ENCODE measurements around the gene SPPL2A.
"Not testable (repeated sequence)": the region's sequence is repeated elsewhere in the genome, so short reads cannot be mapped to it uniquely, and the experiment has no call there.

The SPPL2A gene

GRCh38 chr15:50773389-50773788 lies 7.9 kb upstream of the SPPL2A start:
- no peak for DNase-seq (ENCODE audit: low read depth in 3 of 3, low spot score in 1 of 3)

DNA sequence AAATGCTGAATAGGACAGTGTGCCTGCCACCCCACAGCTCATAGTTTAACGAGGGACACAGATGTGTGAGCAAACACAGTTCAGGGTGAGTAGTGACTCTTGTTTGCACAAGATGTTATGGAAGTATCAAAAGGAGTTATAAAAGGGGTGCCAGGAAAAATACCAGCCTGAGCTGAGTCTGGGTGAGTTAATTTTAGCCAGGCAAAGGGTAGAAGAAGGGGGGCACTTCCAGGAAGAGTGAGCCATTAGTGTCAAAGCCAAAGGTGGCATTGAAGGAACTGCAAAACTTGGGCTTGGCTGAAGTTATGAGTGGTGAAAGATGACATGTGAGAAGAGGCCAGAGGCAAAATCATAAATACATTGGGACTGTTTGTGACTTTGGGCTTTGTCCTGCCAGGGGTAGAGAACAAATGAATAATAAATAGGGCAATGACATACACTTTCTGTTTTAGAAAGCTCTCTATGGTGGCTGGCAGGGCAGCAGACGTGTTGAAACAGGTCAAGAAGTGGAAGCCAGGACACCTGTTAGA lies 1.9 kb upstream of the SPPL2A start:
- no peak for DNase-seq (ENCODE audit: low read depth in 3 of 3, low spot score in 1 of 3)

DNA sequence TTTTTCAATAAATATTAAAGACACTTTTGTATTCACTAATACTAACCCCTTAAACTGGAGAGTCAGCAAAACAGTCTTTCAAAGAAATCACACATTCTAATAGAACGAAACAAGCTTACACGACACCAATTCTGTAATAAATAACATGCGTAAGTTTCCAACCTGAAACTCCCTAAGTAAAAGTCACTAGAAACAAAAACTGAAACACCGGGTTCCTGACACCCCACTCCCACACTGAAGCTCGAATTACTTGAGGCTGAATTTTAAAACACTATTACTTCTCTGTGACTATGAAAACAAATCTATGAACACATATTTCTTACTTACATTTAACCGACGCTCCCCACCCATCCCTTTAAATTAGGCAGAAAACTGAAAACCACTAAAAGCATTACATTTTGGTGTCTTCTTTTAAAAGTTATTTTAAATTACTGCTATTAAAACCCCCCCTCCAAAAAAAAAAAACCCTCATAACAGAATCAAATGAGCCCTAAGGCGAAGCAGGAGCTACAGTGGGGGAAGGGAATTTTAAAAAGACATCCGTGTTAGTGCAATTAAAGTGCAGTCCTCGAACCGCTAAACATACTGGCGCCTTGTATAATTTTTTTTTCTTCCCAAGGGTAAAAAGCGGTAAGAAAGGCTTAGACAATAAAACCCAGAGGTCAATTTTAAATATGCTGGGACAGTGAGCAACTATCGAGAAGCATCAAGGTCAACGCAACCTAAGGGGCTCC lies 878 bp downstream of the SPPL2A start:
- no peak for DNase-seq (ENCODE audit: low read depth in 3 of 3, low spot score in 1 of 3)

DNA sequence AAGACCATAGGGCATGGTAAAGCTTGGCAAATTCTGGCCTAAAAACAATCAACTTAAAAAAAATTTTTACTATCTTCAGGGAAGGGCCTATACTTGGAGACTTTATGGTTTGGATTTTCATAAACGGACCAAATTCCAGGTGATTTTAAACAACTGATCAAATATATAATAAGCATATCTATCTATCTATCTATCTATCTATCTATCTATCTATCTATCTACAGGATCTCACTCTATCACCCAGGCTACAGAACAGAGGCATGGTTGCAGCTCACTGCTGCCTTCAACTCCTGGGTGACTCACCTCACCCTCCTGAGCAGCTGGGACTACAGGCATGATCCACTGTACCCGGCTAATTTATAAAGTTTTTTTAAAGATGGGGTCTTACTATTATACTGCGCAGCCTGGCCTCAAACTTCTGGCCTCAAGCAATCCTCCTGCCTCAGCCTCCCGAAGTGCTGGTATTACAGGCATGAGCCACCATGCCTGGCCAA lies 6.7 kb downstream of the SPPL2A start:
- DNase-seq (ENCODE audit: low read depth in 3 of 3, low spot score in 1 of 3), result no peak

GRCh38 chr15:50753463-50753862 lies 12.0 kb downstream of the SPPL2A start:
- DNase-seq (ENCODE audit: low read depth in 3 of 3, low spot score in 1 of 3), result no peak

DNA sequence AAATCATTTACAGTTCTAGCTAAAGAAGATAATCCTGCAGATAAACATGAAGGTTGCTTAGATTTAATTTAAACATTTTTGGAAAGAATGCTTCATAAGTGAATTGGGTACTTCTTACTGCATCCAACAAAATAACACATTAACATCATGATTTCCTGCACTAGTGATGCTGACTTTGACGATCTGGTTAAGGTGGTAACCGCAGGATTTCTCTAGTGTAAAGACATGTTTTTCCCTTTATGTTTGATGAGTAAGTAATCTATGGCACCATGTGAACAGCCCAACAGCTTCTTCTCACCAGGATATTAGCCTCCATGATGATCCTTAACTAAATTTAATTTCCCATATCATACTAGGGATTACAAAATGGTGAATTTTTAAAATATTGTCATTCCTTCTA lies 14.1 kb downstream of the SPPL2A start:
- DNase-seq (ENCODE audit: low read depth in 3 of 3, low spot score in 1 of 3), result no peak

DNA sequence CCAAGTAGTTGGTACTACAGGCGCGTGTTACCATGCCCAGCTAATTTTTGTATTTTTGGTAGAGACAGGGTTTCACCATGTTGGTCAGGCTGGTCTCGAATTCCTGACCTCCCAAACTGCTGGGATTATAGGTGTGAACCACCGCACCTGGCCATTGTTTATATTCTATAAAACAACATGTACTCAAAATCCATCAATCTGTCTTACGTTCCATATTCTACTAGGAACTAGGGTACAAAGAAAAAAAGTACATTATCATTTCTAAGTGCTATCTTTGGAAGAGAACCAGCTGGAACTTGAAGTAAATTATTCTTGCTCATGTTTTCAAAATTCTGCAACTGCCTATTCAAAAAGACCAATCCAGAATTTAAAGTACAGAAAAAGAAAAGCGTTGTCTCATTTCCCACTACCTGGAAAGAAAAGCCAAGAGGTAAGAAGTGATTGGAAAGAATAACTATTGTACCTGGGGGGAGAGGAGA lies 15.2 kb downstream of the SPPL2A start:
- DNase-seq (ENCODE audit: low read depth in 3 of 3, low spot score in 1 of 3), result no peak

- no peak for DNase-seq (ENCODE audit: low read depth in 3 of 3, low spot score in 1 of 3)
Observed at GRCh38 chr15:50747523-50747922, 18.0 kb downstream of the SPPL2A start.

DNA sequence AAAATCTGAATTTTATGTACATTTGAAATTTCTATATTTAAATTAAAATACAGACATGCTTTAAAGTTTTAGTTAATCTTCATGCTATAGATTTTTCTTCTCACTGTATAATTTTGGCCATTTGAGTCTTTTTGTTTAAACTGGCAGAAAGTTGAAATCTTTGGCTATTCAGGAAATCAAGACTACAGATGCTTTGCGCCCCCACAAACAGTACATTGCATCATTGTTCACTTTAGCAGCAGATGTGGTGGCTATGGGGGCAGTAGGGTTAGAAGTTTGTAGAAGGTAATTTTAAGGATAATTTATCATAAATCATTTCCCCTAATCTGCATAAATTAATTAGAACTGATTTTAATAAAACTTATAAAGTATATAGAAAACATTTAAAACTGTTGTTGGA lies 20.9 kb downstream of the SPPL2A start:
- no peak for DNase-seq (ENCODE audit: low read depth in 3 of 3, low spot score in 1 of 3)

- no peak for DNase-seq (ENCODE audit: low read depth in 3 of 3, low spot score in 1 of 3)
Observed at GRCh38 chr15:50740955-50741354, 24.6 kb downstream of the SPPL2A start.

DNA sequence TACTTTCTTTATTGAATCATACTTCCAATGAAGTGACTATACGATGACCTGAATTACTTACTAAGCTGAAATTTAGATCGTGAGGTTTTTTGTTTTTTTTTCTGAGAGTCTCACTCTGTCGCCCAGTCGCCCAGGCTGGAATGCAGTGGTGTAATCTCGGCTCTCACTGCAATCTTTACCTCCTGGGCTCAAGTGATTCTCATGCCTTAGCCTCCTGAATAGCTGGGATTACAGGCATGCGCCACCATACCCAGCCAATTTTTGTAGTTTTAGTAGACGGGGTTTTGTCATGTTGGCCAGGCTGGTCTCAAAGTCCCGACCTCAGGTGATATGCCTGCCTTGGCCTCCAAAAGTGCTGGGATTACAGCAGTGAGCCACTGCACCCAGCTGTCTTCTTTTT lies 28.7 kb downstream of the SPPL2A start:
- DNase-seq (ENCODE audit: low read depth in 3 of 3, low spot score in 1 of 3), result no peak

DNA sequence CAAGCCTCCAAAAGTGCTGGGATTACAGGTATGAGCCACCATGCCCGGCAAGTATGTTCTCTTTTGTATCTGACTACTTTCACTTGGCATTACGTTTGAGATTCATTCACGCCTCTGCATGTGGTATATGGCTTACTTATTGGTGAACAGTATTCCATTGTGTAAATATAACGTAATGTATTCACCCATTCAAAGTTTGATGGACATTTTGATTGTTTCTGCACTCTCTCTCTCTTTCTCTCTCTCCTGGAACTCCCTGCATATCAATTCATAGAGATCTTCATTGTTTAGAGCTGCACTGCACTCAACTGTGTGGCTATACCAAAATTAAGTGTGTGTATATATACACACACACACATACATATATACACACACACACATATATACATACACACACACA lies 30.4 kb downstream of the SPPL2A start:
- DNase-seq (ENCODE audit: low read depth in 3 of 3, low spot score in 1 of 3), result no peak

GRCh38 chr15:50726315-50726714 lies 39.2 kb downstream of the SPPL2A start:
- DNase-seq (ENCODE audit: low read depth in 3 of 3, low spot score in 1 of 3), result no peak

GRCh38 chr15:50718700-50719125 lies 46.8 kb downstream of the SPPL2A start:
- no peak for DNase-seq (ENCODE audit: low read depth in 3 of 3, low spot score in 1 of 3)

DNA sequence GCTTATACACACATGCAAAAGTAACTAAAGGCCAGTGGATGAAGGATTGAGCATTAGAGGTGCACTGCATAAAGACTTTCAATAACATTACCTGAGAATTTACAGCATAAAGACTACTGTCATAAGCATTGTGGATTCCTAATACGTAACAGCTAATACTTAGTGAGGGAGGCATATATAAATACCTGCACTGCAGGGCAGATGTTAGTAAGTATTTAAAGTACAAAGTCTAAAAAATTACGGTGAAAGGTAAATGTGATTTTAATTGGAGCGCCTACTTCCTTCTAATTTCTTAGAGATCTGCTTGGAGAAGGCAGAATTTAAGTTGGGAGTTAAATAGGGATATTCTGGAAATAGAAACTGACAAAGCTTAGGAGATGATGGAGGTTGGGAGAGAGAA lies 53.5 kb downstream of the SPPL2A start:
- no peak for DNase-seq (ENCODE audit: low read depth in 3 of 3, low spot score in 1 of 3)

- no peak for DNase-seq (ENCODE audit: low read depth in 3 of 3, low spot score in 1 of 3)
Observed at GRCh38 chr15:50710585-50710984, 54.9 kb downstream of the SPPL2A start.

DNA sequence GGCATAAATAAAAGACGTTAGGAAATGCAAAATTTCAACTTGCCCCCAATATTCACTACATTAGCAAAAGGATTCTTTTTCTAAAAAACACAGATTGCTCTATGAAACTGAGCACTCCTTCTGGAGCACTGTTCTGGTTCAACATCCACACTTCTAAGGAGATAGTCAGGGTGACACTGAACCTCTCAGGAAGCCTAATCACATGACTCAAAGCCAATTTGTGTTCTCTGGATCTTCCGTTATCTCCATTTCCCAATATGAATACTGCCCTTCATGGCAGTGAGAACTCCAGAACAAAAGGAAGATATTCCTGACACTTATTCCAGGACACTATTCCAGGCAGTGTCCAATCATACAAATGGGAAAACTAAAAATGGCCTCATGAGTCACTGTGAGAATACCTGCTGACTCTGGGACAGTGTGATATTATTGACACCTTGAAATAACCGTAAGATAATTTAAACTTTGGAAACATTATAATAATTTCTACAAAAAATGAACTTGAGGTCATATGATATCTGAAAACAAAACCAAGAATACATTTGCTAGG lies 57.6 kb downstream of the SPPL2A start:
- DNase-seq (ENCODE audit: low read depth in 3 of 3, low spot score in 1 of 3), result no peak

DNA sequence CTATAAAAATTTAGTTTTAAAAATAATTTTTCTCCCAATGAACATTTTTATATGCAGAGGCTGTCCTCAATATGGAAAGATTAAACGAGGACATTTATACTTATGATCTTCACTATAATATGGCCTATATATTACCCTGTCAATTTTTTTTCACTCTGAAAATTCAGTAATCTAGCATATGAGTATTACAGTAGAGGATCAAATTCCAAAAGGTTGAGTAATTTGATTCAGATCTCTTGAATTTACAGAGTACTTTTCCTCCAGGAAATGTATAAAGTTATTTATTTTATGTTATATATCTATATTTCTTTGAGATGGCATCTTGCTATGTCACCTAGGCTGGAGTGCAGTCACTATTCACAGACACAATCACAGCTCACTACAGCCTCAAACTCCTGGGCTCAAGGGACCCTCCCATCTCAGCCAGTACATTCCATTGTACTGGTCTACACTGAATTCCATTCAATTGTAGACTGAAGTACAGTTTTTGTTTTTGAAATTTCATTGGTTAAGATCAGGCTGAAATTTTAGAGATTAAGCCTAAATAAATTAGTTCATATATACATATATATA lies 62.7 kb downstream of the SPPL2A start:
- no peak for DNase-seq (ENCODE audit: low read depth in 3 of 3, low spot score in 1 of 3)

DNA sequence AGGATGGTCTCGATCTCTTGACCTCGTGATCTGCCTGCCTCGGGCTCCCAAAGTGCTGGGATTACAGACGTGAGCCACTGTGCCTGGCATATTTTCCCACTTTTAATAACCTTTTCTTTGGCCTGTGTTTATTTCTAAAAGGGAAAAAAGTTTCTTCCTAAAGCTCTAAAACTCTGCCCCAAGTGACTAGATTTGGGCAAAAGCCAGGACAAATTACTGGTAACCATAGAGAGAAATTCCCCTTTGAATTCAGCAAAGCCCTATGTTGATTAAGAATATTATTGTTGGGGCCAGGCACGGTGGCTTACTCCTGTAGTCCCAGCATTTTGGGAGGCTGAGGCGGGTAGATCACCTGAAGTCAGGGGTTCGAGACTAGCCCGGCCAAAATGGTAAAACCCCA lies 67.4 kb downstream of the SPPL2A start:
- no peak for DNase-seq (ENCODE audit: low read depth in 3 of 3, low spot score in 1 of 3)

DNA sequence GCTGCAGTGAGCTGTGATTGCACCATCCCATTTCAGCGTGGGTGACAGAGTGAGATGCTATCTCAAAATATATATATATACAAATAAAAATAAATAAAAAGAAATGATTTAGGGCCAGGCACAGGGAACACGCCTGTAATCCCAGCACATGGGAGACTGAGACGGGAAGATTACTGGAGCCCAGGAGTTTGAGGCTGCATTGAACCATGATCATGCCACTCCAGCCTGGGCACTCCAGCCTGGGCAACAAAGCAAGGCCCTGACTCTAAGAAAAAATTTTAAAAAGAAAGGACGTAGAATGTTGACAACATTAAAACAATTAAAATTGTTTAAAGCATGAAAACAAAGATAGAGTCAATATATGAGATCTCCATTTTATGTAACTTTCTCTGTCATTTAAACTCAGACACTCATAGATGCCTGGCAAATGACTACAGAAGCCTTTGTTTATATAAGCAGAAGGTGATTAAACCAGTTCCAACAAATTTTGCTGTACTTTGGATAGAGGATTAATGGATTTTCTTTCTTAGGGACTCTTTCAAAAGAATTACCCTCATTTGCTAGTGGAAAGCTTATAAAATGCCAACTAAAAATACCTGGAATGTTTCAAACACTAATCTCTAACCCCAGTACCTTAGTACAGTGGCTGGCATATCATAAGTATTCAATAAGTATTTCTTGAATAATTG lies 68.3 kb downstream of the SPPL2A start:
- DNase-seq (ENCODE audit: low read depth in 3 of 3, low spot score in 1 of 3), result no peak

DNA sequence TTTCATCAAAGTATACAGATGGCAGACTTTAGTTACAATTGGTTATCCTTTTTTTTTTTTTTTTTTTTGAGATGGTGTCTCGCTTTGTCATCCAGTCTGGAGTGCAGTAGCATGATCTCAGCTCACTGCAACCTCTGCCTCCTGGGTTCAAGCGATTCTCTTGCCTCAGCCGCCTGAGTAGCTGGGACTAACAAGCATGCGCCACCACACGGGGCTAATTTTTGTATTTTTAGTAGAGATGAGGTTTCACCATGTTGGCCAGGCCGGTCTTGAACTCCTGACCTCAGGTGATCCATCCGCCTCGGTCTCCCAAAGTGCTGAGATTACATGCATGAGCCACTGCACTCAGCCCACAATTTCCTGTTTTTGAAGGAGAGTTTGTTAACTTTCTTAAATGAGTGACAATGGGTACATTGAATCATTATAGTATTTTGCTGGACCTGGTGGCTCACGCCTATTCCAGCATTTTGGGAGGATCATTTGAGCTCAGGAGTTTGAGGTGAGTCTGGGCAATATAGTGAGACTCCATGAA lies 70.8 kb downstream of the SPPL2A start:
- DNase-seq (ENCODE audit: low read depth in 3 of 3, low spot score in 1 of 3), result not testable (repeated sequence)

All from stimulated activated CD4-positive, alpha-beta T cell treated with anti-CD3 and anti-CD28 coated beads, TNF-alpha, amount 100 ng/mL, for 1 hour (primary cell).